Islet precursor cell (in vitro differentiated cells): ENCODE measurements around the gene NR3C1.

ENCODE experiments used
- DNase-seq: peaks from one replicate; pipeline ENCODE4 v3.0.0-alpha.2; 2018

NR3C1 gene

GRCh38 chr5:143304836-143305475, 98.5 kb downstream of the NR3C1 start:
- DNase-seq: no peak

DNA sequence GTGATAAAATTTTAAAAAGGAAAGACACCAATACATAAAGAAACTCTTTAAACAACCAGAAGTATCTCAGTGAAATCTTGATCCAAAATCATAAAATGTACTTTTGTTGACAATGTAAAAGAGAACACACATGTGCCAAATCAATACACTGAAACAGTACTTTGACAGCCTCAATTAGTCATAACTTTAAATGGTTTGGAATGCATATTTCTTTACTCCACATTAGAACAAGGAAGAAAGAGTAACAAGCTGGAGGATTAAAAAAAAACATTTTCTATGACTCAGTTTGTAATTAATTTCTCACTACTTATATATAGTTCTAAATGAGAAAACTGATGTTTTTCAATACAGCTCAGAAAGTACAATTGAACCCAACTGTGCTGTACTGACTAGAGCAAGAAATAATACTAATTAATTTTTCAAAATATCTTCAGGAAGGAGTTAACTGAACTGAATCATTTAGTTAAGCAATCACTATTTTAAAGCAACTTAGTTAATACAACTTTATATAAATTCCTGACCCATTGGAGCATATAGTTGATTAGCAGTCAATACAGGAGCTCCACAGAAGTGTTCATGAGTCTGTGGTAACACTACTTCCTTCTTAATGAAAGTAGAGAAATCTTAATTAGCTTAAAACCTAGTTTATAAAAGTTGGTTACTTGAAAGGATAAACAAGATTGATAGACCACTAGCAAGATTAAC, 101.0 kb downstream of the NR3C1 start:
- DNase-seq: no peak

GRCh38 chr5:143297756-143298155, 105.7 kb downstream of the NR3C1 start:
- DNase-seq: no peak

DNA sequence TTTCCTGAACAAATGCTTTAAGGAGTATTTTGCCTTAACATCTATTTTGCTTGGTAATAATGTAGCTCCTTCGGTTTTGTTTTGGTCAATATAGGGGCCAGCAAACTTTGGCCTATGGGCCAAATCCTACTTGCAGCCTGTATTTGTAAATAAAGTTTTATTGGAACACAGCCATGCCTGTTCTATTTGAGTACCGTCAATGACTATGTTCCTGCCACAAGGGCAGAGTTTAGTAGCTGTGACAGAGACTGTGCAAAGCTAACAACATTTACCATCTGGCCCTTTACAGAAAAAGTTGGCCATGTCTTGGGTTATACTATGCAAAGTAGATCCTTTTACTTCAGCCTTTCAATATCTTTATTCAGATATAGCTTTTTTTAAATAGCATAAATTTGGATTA, 113.4 kb downstream of the NR3C1 start:
- no peak for DNase-seq

DNA sequence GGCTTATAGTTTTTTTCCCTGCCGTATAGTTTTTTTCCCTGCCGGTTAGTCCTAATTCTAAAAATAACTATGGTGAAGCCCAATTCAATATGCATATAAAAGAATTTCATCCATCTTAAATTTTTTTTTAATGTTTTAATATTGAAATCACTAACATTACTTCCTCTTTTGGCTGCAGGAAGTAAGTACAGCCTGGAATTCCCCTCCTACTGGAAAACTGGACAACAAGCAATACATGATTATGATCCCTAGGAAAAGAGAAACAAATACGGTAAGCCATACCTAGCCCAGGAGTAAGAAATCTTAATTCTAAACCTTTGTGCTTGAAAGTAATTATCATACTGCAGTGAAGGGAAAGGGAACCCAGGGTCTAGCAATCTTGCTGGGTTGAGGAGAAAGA, 119.0 kb downstream of the NR3C1 start:
- no peak for DNase-seq

- DNase-seq: no peak
Measured at GRCh38 chr5:143284002-143284401, 119.5 kb downstream of the NR3C1 start.

GRCh38 chr5:143281226-143281625, 122.3 kb downstream of the NR3C1 start:
- DNase-seq: no peak

GRCh38 chr5:143279698-143280097, 123.8 kb downstream of the NR3C1 start:
- peak; percentile 78 for DNase-seq

DNA sequence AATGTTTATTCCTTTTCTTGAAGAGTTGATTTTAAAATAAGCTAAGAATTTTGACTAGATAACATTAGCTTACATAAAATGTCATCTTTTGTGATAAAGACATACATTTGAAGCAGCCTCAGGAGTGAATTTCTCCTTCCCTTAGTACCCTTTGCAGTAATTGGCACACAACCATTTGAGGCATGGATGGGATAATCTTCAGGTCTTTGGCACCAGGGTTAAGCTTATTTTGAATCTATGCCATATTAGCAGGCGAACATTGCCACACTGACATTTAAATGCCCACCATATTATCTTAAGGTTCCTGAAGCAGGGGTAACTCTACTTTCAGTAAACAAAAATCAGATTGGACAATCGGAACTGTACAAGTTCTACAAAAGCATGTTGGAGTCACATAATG, 126.0 kb downstream of the NR3C1 start:
- DNase-seq: no peak

GRCh38 chr5:143275512-143276363, 127.7 kb downstream of the NR3C1 start:
- DNase-seq: no peak

DNA sequence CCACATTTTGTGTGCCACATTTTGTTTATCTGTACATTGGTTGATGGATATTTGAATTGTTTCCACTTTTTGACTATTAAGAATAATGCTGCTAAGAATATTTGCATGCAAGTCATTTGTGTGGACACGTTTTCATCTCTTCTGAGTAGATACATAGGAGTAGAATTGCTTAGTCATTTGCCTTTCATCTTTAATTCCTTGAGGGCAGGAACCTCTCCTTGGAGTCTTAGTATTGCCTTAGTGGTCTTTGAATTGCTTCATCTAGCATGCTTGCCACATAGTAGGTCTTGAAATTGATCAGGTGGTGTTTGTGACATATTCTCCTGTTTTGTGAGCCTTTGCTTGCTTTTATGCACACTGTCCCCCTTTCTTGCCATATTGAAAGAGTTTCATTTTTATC, 128.5 kb downstream of the NR3C1 start:
- no peak for DNase-seq

DNA sequence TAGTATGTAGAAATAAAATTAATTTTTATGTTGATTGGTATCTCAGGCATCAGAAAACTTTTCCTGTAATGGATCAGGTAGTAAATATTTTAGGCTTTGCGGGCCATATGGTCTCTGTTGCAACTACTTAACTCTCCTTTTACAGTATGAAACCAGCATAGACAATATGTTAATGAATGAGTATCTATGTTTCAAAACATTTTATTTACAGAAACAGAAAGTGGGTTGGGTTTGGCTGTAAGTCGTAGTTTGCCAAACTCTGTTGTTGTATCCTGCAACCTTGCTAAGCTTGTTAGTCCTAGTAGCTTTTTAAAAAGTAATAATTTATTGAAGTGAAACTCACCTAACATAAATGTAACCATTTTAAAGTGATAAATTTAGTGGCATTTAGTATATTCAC, 132.1 kb downstream of the NR3C1 start:
- no peak for DNase-seq

- DNase-seq: no peak
Measured at GRCh38 chr5:143268388-143268787, 135.1 kb downstream of the NR3C1 start.

GRCh38 chr5:143267186-143267585, 136.3 kb downstream of the NR3C1 start:
- DNase-seq: no peak

GRCh38 chr5:143265995-143266394, 137.5 kb downstream of the NR3C1 start:
- no peak for DNase-seq

- no peak for DNase-seq
Measured at GRCh38 chr5:143263272-143263810, 140.1 kb downstream of the NR3C1 start.

DNA sequence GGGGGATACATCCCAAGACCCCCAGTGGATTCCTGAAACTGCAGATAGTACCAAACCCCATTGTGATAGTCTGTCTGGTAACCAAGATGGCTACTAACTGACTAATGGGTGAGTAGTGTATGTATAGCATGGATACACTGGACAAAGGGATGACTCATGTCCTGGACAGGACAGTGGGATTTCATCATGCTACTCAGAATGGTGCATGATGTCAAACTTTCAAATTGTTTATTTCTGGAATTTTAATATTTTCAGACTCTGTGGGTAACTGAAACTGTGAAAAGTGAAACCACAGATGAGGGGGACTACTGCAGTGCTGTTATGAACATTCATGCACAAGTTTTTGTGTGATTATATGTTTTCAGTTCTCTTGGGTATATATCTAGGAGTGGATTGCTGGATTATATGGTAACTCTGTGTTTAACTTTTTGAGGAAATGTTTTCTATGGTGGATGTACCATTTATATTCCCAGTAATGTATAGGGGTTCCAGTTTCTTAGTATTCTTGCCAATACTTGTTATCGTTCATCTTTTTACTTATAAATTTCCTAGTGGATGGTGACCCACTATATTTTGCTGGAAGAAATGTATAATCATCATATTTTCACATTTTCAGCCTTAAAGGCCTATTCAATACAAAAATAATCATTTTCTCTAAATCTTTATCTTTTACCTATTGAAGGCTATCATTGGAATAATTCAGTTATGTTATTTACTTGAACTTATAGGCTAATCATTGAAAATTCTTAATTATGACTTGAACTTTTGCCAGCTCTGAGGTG, 140.9 kb downstream of the NR3C1 start:
- no peak for DNase-seq

- DNase-seq: no peak
Measured at GRCh38 chr5:143261748-143262392, 141.6 kb downstream of the NR3C1 start.

DNA sequence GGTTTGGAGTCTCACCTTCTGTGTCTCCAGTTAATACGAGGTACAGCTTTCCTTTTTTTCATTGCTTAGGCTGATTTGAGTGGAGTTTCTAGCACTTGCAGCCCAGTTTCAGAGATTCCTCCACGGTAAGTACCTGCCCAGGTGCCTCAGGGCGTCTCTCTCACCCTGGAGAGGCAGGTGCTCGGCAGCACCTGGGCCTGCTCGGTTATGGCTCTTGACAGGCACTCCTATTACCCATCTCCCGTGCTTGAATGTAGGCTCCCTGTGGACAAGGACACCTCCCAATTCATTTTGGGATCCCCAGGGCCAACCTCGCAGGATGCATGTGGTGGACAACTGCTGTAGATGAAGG, 144.3 kb downstream of the NR3C1 start:
- no peak for DNase-seq

DNA sequence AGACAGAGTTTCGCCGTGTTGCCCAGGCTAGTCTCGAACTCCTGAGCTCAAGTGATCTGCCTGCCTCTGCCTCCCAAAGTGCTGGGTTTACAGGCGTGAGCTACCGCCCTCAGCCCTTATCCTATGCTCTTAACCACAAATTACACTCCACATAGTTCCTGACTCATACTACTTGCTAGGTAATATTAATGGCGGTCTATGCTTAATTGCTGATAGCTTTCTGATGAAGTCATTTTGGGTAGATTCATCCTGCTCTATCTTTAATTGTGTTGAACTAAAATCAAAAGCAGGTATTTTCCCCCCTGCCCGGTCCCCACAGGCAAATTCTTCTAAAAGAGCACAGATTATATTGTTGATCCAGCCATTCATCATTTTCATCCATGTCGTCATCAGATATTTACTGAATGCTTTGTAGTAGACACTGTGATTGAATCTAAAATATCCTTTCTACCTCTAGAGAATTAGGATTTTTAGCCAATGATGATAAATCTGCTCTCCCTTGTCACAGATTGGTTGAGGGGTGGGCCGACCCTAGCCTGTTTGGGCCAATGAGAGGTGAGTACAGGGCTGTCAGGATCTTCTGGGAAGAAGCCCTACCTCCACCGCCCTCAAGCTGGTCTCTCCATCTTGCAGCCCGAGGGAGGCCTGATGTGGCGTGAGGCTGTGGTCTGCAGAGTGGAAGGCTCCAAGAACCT, 144.8 kb downstream of the NR3C1 start:
- DNase-seq: no peak

DNA sequence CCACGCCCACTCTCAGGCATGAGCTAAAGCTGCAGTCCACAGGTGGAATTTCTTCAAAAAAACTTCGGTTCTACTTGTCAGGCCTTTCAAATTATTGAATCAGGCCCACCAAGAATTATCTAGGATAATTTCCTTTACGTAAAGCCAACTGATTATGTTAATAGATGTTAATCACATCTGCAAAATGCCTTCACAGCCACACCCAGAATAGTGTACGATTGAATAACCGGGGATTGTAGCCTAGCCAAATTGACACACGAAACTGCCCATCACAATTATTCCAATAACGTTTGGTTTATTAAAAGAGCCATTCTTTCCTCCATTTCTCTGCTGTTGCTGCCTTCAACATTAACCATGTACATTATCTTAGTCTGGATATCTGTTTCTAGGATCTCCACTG, 148.7 kb downstream of the NR3C1 start:
- DNase-seq: no peak

GRCh38 chr5:143251946-143252345, 151.5 kb downstream of the NR3C1 start:
- no peak for DNase-seq
